H7 (cell line): Measurements from ENCODE around the gene CT45A7. TPM values are rescaled to one million over a fixed set of nuclear protein-coding genes. Genes with fewer than 3 reads are reported as not detected.
"Not testable (repeated sequence)": the region's sequence is repeated elsewhere in the genome, so short reads cannot be mapped to it uniquely, and the experiment has no call there.

Experiments
- DNase-seq: peaks from one replicate; pipeline ENCODE4 v3.0.0; 2012
- H3K27me3 ChIP-seq: 2 replicates; pipeline ENCODE4 v1.6.0; 2011; ENCODE audit warnings: mild to moderate bottlenecking, low read length; ENCODE audit not compliant: control insufficient read depth, insufficient read depth
- H3K36me3 ChIP-seq: replicated peaks from 2 replicates; pipeline ENCODE4 v1.5.1; 2011; ENCODE audit warnings: low read length; ENCODE audit not compliant: control insufficient read depth, insufficient read depth
- H3K4me3 ChIP-seq: 2 replicates; pipeline ENCODE4 v1.5.1; 2011; ENCODE audit warnings: low read depth, mild to moderate bottlenecking, control low read depth, low read length, moderate library complexity; ENCODE audit not compliant: insufficient read depth
- total RNA-seq: library from RNA; depleted of rRNA; stranded (reverse); fragments of >200 nt; shearing (Covaris generic); gene quantifications from 2 replicates; pipeline ENCODE4 v1.2.3, GENCODE V29; 2014; rRNA removed

Gene CT45A7
- not detected in 2 replicates for total RNA-seq

- H3K4me3 ChIP-seq, H3K27me3 ChIP-seq, H3K36me3 ChIP-seq, DNase-seq: not testable (repeated sequence)
Measured at GRCh38 chrX:135837180-135837579, at the start of gene CT45A7. Gene CT45A7 (minus strand): TSS chrX:135837280. CDS start chrX:135833533, 3,747 bp downstream.

- H3K4me3 ChIP-seq, H3K36me3 ChIP-seq, DNase-seq, H3K27me3 ChIP-seq: not testable (repeated sequence)
Measured at GRCh38 chrX:135882741-135883140, 45.7 kb upstream of the CT45A7 start.

DNA sequence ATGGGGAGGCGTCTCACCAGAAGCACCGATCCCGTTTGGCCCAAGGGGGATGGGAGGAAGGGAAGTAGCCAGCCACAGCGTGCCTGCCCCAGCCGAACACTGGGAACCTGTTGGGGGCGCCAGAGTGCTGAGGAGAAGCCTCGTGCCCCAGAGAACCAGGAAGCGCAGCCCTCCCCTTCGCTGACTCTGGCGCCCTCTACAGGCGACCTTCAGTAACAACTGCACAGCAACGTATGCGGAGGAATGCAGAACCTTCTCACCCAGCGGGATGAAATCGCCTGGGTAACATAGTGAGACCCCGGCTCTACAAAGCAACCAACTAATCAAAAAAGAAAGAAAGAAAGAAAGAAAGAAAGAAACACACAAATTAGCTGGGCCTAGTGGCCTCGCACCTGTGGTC lies 34.6 kb upstream of the CT45A7 start, which contains the start of gene CT45A9:
TSS of gene CT45A9 (minus strand) at position 101 of the 400 bp plus-strand sequence. CDS start 3,751 bp downstream, outside the sequence.
- not testable (repeated sequence) for H3K27me3 ChIP-seq, DNase-seq, H3K4me3 ChIP-seq, H3K36me3 ChIP-seq

- H3K36me3 ChIP-seq, H3K27me3 ChIP-seq, H3K4me3 ChIP-seq, DNase-seq: not testable (repeated sequence)
Measured at GRCh38 chrX:135854438-135854837, 17.4 kb upstream of the CT45A7 start, which contains the start of gene CT45A8. Gene CT45A8 (minus strand): TSS chrX:135854538. CDS start chrX:135850783, 3,755 bp downstream.

- not testable (repeated sequence) for H3K36me3 ChIP-seq, DNase-seq, H3K27me3 ChIP-seq, H3K4me3 ChIP-seq
Measured at GRCh38 chrX:135819912-135820311, 17.2 kb downstream of the CT45A7 start, which contains the start of gene CT45A2. Gene CT45A2 (minus strand): TSS chrX:135820012. CDS start chrX:135816265, 3,747 bp downstream.

DNA sequence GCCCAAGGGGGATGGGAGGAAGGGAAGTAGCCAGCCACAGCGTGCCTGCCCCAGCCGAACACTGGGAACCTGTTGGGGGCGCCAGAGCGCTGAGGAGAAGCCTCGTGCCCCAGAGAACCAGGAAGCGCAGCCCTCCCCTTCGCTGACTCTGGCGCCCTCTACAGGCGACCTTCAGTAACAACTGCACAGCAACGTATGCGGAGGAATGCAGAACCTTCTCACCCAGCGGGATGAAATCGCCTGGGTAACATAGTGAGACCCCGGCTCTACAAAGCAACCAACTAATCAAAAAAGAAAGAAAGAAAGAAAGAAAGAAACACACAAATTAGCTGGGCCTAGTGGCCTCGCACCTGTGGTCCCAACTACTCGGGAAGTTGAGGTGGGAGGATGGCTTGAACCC lies 34.4 kb downstream of the CT45A7 start, which contains the start of gene CT45A6:
TSS of gene CT45A6 (minus strand) at position 101 of the 400 bp plus-strand sequence. CDS start 3,794 bp downstream, outside the sequence.
- DNase-seq, H3K4me3 ChIP-seq, H3K27me3 ChIP-seq, H3K36me3 ChIP-seq: not testable (repeated sequence)

- H3K4me3 ChIP-seq, H3K36me3 ChIP-seq, H3K27me3 ChIP-seq, DNase-seq: not testable (repeated sequence)
Measured at GRCh38 chrX:135785403-135785802, 51.7 kb downstream of the CT45A7 start, which contains the start of gene CT45A5. Gene CT45A5 (minus strand): TSS chrX:135785503. CDS start chrX:135781729, 3,774 bp downstream.

Other genes starting within 250 kb of the CT45A7 start
- gene CT45A1, start 123.6 kb downstream of the CT45A7 start, total RNA-seq, result not detected in 2 replicates
- gene CT45A3, start 69.1 kb downstream of the CT45A7 start, total RNA-seq, result not detected in 2 replicates
- 0.18 TPM in 1 of 2 replicates, not detected in the other for gene CT45A5, start 51.8 kb downstream of the CT45A7 start, total RNA-seq
- not detected in 2 replicates for gene CT45A6, start 34.5 kb downstream of the CT45A7 start, total RNA-seq
- not detected in 2 replicates for gene CT45A2, start 17.3 kb downstream of the CT45A7 start, total RNA-seq
- gene CT45A8, start 17.3 kb upstream of the CT45A7 start, total RNA-seq, result not detected in 2 replicates
- not detected in 2 replicates for gene CT45A9, start 34.5 kb upstream of the CT45A7 start, total RNA-seq
- gene CT45A10, start 56.2 kb upstream of the CT45A7 start, total RNA-seq, result 0.55 and 3.6 TPM in 2 replicates
- gene SAGE1, start 56.4 kb upstream of the CT45A7 start, total RNA-seq, result 0.03 and 0.33 TPM in 2 replicates
- gene MMGT1, start 136.7 kb upstream of the CT45A7 start, total RNA-seq, result 15.5 and 17.4 TPM in 2 replicates
- 11.4 and 13.4 TPM in 2 replicates for gene SLC9A6, start 148.2 kb upstream of the CT45A7 start, total RNA-seq